ENCODE data around the gene ECHDC1.
"Not testable (repeated sequence)": the region's sequence is repeated elsewhere in the genome, so short reads cannot be mapped to it uniquely, and the experiment has no call there.

The ECHDC1 gene, protein sequence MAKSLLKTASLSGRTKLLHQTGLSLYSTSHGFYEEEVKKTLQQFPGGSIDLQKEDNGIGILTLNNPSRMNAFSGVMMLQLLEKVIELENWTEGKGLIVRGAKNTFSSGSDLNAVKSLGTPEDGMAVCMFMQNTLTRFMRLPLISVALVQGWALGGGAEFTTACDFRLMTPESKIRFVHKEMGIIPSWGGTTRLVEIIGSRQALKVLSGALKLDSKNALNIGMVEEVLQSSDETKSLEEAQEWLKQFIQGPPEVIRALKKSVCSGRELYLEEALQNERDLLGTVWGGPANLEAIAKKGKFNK

GRCh38 chr6:127342946-127343808, at the start of gene ECHDC1:
Gene ECHDC1 (minus strand): TSS chr6:127343609. CDS start chr6:127331028, 12,581 bp downstream.
- H3K9me3 ChIP-seq (ENCODE audit: severe bottlenecking) = no peaks in the 10 kb centered on the region
- H3K36me3 ChIP-seq = no peaks in the 10 kb centered on the region
- no peaks in the 10 kb centered on the region for H3K27me3 ChIP-seq (ENCODE audit: insufficient read depth, low read depth, severe bottlenecking)
- H3K4me3 ChIP-seq (ENCODE audit: low read depth, low read length) = peak within 1 kb of the TSS; percentile 95
- TF ChIP-seq, protein P1, sequence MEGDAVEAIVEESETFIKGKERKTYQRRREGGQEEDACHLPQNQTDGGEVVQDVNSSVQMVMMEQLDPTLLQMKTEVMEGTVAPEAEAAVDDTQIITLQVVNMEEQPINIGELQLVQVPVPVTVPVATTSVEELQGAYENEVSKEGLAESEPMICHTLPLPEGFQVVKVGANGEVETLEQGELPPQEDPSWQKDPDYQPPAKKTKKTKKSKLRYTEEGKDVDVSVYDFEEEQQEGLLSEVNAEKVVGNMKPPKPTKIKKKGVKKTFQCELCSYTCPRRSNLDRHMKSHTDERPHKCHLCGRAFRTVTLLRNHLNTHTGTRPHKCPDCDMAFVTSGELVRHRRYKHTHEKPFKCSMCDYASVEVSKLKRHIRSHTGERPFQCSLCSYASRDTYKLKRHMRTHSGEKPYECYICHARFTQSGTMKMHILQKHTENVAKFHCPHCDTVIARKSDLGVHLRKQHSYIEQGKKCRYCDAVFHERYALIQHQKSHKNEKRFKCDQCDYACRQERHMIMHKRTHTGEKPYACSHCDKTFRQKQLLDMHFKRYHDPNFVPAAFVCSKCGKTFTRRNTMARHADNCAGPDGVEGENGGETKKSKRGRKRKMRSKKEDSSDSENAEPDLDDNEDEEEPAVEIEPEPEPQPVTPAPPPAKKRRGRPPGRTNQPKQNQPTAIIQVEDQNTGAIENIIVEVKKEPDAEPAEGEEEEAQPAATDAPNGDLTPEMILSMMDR (IDR thresholded peaks at IDR 0.05; ENCODE audit: low read depth, low read length) = no peak
- peak within 1 kb of the TSS; percentile 81 for H3K27ac ChIP-seq
- DNase-seq = peak; percentile 72

DNA sequence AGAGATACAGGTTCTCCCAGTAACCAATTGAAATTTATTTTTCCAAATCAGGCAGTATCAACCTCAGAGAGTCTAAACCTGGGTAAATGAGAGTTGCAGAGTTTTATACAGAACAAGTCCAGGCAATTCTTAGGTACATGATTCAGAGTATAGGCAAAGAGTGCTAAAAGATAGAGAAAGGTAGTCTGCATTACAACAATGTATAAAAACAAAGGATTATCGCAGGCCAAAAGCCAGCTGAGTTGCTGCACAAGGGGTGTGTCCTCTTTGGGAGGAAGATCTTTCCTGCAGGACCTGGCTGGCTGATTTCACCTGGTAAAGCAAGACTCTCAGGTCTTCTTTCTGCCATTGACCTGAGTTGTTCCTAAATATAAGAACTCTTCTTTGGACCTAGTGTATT, 48.9 kb upstream of the ECHDC1 start:
- no peaks in the 10 kb centered on the region for H3K36me3 ChIP-seq
- no peak overlapping the region for H3K27ac ChIP-seq
- no peaks in the 10 kb centered on the region for H3K9me3 ChIP-seq (ENCODE audit: severe bottlenecking)
- TF ChIP-seq, protein P1 (IDR thresholded peaks at IDR 0.05; ENCODE audit: low read depth, low read length) = no peak
- no peaks in the 10 kb centered on the region for H3K27me3 ChIP-seq (ENCODE audit: insufficient read depth, low read depth, severe bottlenecking)
- no peak for DNase-seq
- no peak overlapping the region for H3K4me3 ChIP-seq (ENCODE audit: low read depth, low read length)

DNA sequence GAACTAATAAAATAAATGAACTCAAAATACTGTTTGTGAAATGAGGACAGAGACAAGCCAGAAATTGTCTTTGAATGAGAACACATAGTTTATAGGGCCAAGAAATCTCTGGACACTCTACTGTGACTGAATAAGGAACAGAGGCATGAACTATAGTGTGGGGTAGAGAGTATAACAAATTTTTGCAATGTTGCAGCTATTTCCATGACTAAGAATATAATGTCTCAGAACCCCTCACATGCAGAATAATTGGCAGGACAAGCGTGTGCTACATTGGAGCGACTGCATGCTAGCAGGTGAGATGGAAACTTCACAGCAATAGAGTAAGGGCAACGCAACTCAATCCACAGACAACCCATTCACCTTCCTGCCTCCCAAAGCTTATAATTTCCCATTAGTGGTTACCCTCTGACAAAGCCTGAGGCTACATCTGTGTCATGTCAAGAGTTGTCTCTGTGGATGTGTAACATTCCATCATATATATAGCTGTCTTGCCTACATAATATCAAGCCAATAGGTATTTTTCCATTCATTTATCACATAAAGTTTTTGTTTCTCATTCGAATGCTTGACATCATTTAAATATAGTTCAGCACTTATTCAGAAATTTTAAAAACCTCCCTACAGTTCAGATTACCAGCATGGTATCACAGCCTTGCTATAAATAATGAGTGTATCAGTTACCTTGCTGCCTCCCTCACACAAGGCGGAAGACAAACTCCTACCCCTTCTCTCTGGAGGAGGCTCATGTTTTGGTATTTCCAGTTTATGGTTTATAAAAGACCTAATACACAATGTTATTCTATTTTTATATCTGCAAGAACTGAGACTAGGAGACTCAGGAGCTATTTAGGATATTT, 47.9 kb upstream of the ECHDC1 start:
- TF ChIP-seq, protein P1 (IDR thresholded peaks at IDR 0.05; ENCODE audit: low read depth, low read length) = no peak
- DNase-seq = no peak
- no peaks in the 10 kb centered on the region for H3K9me3 ChIP-seq (ENCODE audit: severe bottlenecking)
- no peaks in the 10 kb centered on the region for H3K36me3 ChIP-seq
- H3K27ac ChIP-seq = no peak overlapping the region
- no peaks in the 10 kb centered on the region for H3K27me3 ChIP-seq (ENCODE audit: insufficient read depth, low read depth, severe bottlenecking)
- H3K4me3 ChIP-seq (ENCODE audit: low read depth, low read length) = no peak overlapping the region

DNA sequence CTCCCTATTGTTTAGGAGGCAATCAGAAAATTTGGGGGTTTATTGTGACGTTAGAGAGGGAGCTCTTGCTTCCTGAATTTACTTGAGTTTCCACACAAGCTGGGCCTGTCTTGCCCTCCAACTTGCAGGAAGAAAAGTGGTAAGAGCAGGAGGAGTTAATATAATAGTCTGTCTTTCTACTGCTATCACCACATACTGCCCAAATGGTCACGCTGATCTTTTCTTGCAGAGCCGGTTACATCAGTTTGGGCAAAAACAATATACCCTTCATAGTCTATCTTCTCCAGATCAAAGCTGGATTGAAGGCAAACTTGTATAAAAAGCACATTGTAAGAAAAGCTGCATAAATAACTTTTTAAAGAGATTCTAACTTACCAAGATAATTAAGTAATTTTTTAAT, 46.3 kb upstream of the ECHDC1 start:
- Histone ChIP-seq H3K36me3 (no peaks in the 10 kb centered on the region), H3K27me3 (ENCODE audit: insufficient read depth, low read depth, severe bottlenecking) (no peaks in the 10 kb centered on the region), H3K27ac (no peak overlapping the region), H3K4me3 (ENCODE audit: low read depth, low read length) (no peak overlapping the region), H3K9me3 (ENCODE audit: severe bottlenecking) (no peaks in the 10 kb centered on the region)
- no peak for DNase-seq
- TF ChIP-seq, protein P1 (IDR thresholded peaks at IDR 0.05; ENCODE audit: low read depth, low read length) = no peak

- no peak overlapping the region for H3K4me3 ChIP-seq (ENCODE audit: low read depth, low read length)
- TF ChIP-seq, protein P1 (IDR thresholded peaks at IDR 0.05; ENCODE audit: low read depth, low read length) = no peak
- DNase-seq = no peak
- H3K27ac ChIP-seq = no peak overlapping the region
- no peaks in the 10 kb centered on the region for H3K27me3 ChIP-seq (ENCODE audit: insufficient read depth, low read depth, severe bottlenecking)
- H3K36me3 ChIP-seq = no peaks in the 10 kb centered on the region
- H3K9me3 ChIP-seq (ENCODE audit: severe bottlenecking) = no peaks in the 10 kb centered on the region
Observed at GRCh38 chr6:127385668-127386430, 42.4 kb upstream of the ECHDC1 start.

GRCh38 chr6:127384848-127385247, 41.4 kb upstream of the ECHDC1 start:
- H3K4me3 ChIP-seq (ENCODE audit: low read depth, low read length); H3K27me3 ChIP-seq (ENCODE audit: insufficient read depth, low read depth, severe bottlenecking); DNase-seq; H3K9me3 ChIP-seq (ENCODE audit: severe bottlenecking); H3K36me3 ChIP-seq; H3K27ac ChIP-seq: not testable (repeated sequence)

Measured in WERI-Rb-1 (cell line).